Measurements from ENCODE around the gene GIT1.

Gene GIT1

GRCh38 chr17:29526322-29526721 is 63.1 kb downstream of the GIT1 start:
- H3K27me3 ChIP-seq (ENCODE audit: low read length) = no peaks in the 10 kb centered on the region
- H3K79me2 ChIP-seq (ENCODE audit: insufficient read depth, low read length) = no peaks in the 10 kb centered on the region
- H3K27ac ChIP-seq (ENCODE audit: low read depth, low read length) = no peak overlapping the region
- H3K36me3 ChIP-seq (ENCODE audit: low read length) = peaks cover 26% of the 10 kb centered on the region
- no peak overlapping the region for H2AFZ ChIP-seq (ENCODE audit: low read depth, low read length, severe bottlenecking)
- TF ChIP-seq EZH2phosphoT487 (conservative IDR thresholded peaks at IDR 0.05; ENCODE audit: low read length) = no peak
- no peak for TF ChIP-seq CTCF (IDR thresholded peaks at IDR 0.05; ENCODE audit: insufficient read depth, low read length, poor library complexity, severe bottlenecking)
- H3K9ac ChIP-seq (ENCODE audit: low read length) = no peak overlapping the region
- no peaks in the 10 kb centered on the region for H3F3A ChIP-seq (ENCODE audit: insufficient read depth)
- no peaks in the 10 kb centered on the region for H3K9me3 ChIP-seq (ENCODE audit: insufficient read depth, low read length)
- H3K4me2 ChIP-seq (ENCODE audit: low read depth, low read length, poor library complexity, severe bottlenecking) = no peak overlapping the region
- no peaks in the 10 kb centered on the region for H3K9me2 ChIP-seq (replicated peaks; ENCODE audit: insufficient read depth, low read length)
- no peak overlapping the region for H3K4me3 ChIP-seq (ENCODE audit: insufficient read depth, low read length, poor library complexity, severe bottlenecking)
- 0 out of 2 replicates have a peak, but pooled peaks cover 4% of the 10 kb centered on the region for H4K20me1 ChIP-seq (ENCODE audit: low read depth, low read length)

- Histone ChIP-seq H3K79me2 (ENCODE audit: insufficient read depth, low read length) (no peaks in the 10 kb centered on the region), H3K4me3 (ENCODE audit: insufficient read depth, low read length, poor library complexity, severe bottlenecking) (no peak overlapping the region), H3K27me3 (ENCODE audit: low read length) (no peaks in the 10 kb centered on the region), H3K27ac (ENCODE audit: low read depth, low read length) (no peak overlapping the region), H3K9me2 (replicated peaks; ENCODE audit: insufficient read depth, low read length) (no peaks in the 10 kb centered on the region), H3K9ac (ENCODE audit: low read length) (no peak overlapping the region), H2AFZ (ENCODE audit: low read depth, low read length, severe bottlenecking) (no peak overlapping the region), H4K20me1 (ENCODE audit: low read depth, low read length) (0 out of 2 replicates have a peak, but pooled peaks cover 4% of the 10 kb centered on the region), H3K4me2 (ENCODE audit: low read depth, low read length, poor library complexity, severe bottlenecking) (no peak overlapping the region), H3F3A (ENCODE audit: insufficient read depth) (no peaks in the 10 kb centered on the region), H3K9me3 (ENCODE audit: insufficient read depth, low read length) (no peaks in the 10 kb centered on the region), H3K36me3 (ENCODE audit: low read length) (peaks cover 24% of the 10 kb centered on the region)
- no peak for TF ChIP-seq CTCF (IDR thresholded peaks at IDR 0.05; ENCODE audit: insufficient read depth, low read length, poor library complexity, severe bottlenecking)
- no peak for TF ChIP-seq EZH2phosphoT487 (conservative IDR thresholded peaks at IDR 0.05; ENCODE audit: low read length)
Measured at GRCh38 chr17:29524692-29525091, 64.8 kb downstream of the GIT1 start.
